Epithelial cell of proximal tubule (primary cell): ENCODE measurements around the gene DLG3. TPM values are rescaled to one million over a fixed set of nuclear protein-coding genes. Genes with fewer than 3 reads are reported as not detected.

ENCODE experiments used
- DNase-seq: peaks from one replicate; pipeline ENCODE4 v3.0.0-alpha.2; 2011; ENCODE audit warnings: low read depth
- H3K4me3 ChIP-seq: 2 replicates; pipeline ENCODE4 v1.5.1; 2011; ENCODE audit warnings: low read depth, mild to moderate bottlenecking, low read length
- total RNA-seq: library from RNA; depleted of rRNA; stranded (reverse); fragments of >200 nt; gene quantifications from 2 replicates; pipeline ENCODE4 v1.2.3, GENCODE V29; 2015
- TF ChIP-seq, protein P1 (sequence below): conservative IDR thresholded peaks from 2 replicates; pipeline ENCODE4 v1.5.1; 2012; ENCODE audit warnings: low read depth, mild to moderate bottlenecking, low read length

Gene DLG3
- total RNA-seq, 1 donor from 2014 or later = 28.8 TPM

DNA sequence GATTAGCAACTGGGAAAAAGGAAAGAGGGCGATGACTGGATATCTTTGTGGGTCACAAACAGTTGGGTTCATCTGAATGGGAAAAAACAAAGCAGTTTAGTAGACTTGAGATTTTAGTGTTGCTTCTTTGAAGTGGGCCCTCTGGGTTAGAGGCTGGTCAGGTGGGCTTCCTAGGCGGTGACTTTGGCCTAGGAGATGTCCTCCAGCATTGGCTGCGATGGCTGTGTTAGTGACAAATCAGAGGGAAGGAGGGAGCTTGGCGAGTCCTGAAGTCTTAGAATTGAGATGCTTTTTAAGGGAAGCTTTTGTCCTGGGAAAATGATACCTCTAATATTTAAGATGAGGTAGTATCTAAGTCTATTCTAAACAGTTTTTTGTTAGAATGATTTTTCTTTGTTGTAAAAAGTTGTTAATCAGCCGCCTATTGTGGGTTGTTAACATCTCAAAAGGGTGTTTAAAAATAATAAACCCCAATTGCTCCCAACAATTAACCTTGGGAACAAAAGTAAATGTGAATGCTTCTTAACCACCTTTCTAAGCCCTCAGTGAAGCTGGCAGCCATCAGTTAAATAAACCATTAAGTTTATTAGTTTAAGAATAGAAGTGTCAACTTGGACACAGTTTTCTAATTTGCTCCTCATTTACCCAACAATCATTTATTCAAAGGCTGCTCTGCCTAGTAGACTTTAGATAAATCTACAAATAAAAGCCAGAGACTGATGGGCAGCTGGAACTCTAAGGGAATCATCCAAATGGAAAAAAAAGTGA is 31.7 kb downstream of the DLG3 start:
- TF ChIP-seq, protein P1, sequence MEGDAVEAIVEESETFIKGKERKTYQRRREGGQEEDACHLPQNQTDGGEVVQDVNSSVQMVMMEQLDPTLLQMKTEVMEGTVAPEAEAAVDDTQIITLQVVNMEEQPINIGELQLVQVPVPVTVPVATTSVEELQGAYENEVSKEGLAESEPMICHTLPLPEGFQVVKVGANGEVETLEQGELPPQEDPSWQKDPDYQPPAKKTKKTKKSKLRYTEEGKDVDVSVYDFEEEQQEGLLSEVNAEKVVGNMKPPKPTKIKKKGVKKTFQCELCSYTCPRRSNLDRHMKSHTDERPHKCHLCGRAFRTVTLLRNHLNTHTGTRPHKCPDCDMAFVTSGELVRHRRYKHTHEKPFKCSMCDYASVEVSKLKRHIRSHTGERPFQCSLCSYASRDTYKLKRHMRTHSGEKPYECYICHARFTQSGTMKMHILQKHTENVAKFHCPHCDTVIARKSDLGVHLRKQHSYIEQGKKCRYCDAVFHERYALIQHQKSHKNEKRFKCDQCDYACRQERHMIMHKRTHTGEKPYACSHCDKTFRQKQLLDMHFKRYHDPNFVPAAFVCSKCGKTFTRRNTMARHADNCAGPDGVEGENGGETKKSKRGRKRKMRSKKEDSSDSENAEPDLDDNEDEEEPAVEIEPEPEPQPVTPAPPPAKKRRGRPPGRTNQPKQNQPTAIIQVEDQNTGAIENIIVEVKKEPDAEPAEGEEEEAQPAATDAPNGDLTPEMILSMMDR = no peak
- no peak for DNase-seq
- H3K4me3 ChIP-seq = no peak overlapping the region

GRCh38 chrX:70476934-70477733 is 32.5 kb downstream of the DLG3 start:
- TF ChIP-seq, protein P1 = no peak
- no peak for DNase-seq
- peak overlapping the region; percentile 37 for H3K4me3 ChIP-seq

DNA sequence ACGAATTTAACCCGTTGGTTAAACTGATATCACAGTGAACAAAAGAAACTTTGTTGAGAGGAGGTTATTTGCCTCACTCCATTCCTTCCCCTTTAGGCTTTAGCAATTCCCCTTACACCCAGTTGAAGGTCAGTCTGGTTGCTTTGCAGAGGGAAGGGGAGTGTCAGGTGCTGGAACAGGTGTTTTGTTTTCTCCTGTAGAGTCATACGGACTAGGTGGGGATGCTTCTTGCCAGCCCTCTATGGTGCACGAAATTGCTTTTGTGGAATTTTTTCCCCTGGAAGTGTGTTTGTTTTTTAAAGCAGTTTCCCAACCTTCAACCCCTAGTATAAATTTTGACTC is 33.1 kb downstream of the DLG3 start:
- TF ChIP-seq, protein P1 = no peak
- DNase-seq = no peak
- H3K4me3 ChIP-seq = peak overlapping the region; percentile 16

GRCh38 chrX:70478526-70479245 is 34.1 kb downstream of the DLG3 start:
- H3K4me3 ChIP-seq = no peak overlapping the region
- TF ChIP-seq, protein P1 = no peak

DNA sequence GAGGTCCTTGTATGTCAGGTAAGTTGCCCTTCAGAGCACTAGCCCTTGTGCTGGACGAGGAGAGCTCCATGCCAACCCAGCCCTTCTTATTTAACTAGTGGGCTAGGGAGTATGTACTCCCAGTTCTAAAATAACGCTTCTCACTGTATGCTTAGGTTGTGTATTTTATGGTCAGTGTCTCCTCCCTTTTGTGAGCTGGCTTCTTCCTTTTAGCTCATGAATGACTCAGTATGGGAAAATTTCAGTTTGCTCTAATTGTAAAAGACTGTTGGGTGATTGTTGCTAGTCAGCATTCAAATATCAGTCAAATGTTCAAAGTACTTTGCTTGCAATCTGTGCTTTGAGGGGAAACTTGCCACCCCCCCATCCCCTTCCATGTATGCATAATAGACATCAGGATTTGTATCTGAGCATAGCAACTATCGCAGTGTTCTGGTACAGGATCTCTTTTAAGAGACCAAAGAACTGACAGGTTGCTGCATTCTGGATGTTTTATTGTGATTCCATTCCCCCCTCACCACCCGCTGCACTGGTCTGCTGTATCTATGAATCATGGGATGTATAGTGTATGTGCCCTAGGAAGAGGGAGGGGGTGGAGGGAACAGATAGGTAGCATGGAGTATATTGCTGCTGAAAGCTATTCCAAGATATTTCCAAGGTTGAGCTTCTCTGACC is 34.7 kb downstream of the DLG3 start:
- TF ChIP-seq, protein P1 = no peak
- no peak overlapping the region for H3K4me3 ChIP-seq
- no peak for DNase-seq

More at GRCh38 chrX:70478526-70479245, 34.1 kb downstream of the DLG3 start:
- DNase-seq = no peak

- TF ChIP-seq, protein P1 = no peak
- DNase-seq = no peak
- H3K4me3 ChIP-seq = no peak overlapping the region
Measured at GRCh38 chrX:70479922-70480659, 35.5 kb downstream of the DLG3 start.
